NOMO-1 (cell line): Measurements from ENCODE around the gene HNRNPR.
"Not testable (repeated sequence)": the region's sequence is repeated elsewhere in the genome, so short reads cannot be mapped to it uniquely, and the experiment has no call there.

Source experiments
- DNase-seq, 2 experiments: peaks; one replicate each; lab custom pipeline; 2025; ENCODE audit not compliant: unreplicated experiment in 2 of 2; lab: John Stamatoyannopoulos, UW

Gene HNRNPR

DNA sequence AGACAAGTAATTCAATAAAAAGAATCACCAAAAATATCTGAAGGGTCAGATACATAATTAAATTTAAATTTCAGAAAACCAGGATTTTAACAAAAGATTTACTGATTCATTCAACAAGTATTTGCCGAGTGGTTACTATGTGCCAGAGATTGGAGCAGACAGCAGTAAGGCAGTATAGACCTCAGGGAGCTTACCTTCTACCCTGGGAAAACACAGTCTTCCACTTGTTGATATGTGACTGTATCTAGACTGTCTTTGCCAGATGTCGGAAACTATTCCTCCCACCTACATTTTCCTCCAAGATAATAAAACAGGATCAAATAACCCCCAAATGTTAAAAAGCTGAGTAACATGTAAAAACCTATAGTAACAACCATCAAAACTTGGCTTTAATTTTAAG lies 6.2 kb downstream of the HNRNPR start:
- DNase-seq: no peak

- DNase-seq: no peak
Measured at GRCh38 chr1:23331713-23332112, 12.4 kb downstream of the HNRNPR start.

DNA sequence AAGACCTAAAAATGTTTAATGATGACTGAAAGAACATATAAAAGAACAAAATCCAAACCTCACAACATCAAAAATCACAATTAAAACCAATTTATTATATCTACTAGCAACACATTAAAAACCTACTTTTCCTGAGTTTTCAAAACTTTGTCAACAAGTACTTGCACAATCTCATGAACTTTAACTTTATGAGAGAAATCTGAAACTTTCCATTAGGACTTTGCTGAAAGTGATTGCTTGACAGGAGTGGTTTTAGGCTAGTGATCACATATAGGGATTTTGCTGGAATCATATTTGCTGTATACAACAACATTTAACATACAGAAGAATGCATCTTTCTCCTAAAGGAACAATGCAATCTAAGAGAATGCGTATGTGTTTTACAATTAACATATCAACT lies 13.2 kb downstream of the HNRNPR start:
- DNase-seq: no peak

DNA sequence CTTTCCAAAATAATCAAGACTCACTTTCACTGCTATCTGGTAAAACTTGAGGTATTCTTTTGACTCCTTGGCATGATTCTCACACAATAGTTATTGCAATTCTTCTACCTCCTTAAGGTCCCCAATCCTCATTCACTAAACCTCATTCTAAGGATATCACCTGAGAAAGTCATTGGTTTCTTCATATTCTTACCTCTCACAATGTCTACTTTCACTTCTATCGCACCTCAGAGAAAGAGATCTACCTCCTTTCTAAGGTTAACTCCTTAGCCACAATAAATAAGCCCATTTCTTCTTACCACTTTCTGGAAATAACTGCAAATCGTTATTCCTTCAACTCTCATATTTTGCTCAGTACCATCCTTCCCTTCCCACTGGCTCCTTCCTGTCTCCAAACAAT lies 18.7 kb downstream of the HNRNPR start:
- DNase-seq: no peak

DNA sequence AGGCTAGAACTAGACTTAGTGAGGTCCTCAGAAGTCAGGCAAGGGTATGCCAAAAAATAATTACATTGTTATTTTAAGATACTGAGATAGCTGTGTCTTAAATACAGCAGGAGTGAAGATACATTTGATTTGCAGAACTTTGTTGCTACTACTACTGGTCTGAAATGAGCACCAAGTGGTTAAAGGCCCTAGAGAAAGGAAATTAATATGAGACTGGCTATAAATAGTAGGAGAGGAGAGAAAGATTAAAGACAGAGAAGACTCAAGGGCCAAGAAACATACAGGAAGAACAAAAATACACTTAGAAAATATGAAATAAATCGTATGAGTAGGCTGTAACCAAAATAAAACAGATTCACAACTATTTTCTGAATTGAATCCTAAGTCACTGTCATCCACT lies 21.3 kb downstream of the HNRNPR start:
- DNase-seq: no peak

- not testable (repeated sequence) for DNase-seq
Measured at GRCh38 chr1:23310280-23310679, 33.8 kb downstream of the HNRNPR start.

DNA sequence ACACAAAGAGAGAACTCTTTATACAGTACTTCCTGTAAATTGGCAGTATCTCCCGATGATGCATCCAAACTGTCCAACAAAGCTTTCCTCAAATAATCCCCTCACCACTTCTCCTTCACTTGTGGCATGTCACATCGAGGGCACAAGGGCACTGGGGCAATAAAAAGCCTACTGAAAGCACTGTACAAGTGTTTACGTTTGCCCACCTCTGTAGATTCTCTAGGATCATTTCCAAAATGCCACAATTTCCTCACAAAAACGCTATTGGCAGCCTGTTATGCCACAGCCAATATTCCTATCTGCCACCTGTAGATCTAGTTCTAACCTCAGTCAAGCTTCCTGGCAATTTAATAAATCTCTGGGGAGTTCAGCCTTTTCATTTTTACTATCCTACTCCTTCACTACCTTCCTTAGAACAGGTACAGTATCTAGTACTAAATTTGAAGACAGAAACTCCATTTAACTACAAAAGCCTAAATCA lies 39.9 kb downstream of the HNRNPR start:
- DNase-seq: no peak

GRCh38 chr1:23303524-23303923 lies 40.6 kb downstream of the HNRNPR start:
- no peak for DNase-seq

GRCh38 chr1:23296931-23297330 lies 47.2 kb downstream of the HNRNPR start:
- DNase-seq: no peak

DNA sequence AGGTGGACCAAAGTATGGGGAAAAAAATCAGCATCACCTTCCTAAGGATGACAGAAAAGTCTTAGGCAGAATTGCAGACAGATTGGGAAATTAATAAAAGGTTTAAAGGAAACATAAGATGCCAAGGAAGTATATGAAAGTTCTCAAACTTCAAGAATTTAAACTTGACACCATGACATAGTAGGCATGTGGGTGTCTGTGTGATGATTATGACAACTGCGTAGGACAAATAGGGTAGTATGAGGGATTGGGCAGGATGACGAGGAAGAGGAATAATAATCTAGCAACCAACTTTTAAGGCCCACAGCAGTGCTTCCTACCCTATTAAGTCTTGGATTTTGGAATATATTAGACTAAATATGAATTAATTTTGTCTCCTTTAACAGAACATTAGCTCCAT lies 52.4 kb downstream of the HNRNPR start:
- DNase-seq: no peak

DNA sequence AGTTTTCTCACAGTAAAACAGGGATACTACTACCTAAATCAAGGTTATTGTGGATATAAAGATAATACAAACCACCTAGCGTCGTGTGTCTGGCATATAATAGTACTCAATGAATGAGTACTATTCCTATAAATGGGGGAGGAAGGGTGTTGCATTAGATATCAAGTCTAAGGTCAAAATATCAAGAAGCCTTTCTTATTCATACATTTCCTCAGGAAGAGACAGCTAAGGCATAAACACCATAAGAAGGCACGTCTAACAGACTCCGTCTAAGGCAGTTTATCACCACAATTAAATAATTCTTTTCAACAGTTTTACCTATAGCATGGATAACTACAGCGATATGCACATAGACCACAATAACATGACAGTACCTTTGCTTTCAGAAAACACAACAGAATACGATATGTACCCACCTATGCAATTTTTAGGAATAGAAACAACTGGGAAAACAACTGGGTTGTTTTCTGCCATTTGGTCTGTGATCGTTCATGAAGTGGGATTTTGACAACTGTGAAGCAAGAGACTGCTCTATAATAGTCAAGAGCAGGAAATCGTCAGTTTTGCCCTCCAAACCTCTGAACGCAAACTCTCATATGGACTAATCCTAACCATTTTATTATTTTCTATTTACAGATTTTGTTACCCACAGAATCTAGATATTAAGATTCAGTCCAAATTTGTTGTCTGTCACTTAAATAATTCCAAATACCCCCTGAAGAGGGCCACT lies 53.1 kb downstream of the HNRNPR start:
- no peak for DNase-seq

- DNase-seq: no peak
Measured at GRCh38 chr1:23288671-23289070, 55.4 kb downstream of the HNRNPR start.

DNA sequence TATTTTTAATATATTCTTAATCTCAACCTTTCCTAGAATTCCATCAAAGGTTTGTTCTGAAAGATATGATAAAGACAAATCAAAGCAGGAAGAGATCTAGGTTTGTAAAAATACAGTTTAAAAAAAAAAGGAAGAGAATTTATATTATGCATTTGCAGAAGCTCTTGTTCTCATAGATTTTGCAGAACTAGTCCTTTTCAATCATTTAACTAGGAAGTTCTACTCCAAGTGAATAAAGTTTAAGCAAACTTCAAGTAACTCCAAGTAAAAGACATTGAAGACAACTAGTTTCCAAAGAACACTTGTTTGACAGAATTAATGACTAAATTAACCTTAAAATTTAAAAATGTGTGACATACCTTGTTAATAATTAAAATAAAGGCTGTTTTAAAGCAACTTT lies 55.9 kb downstream of the HNRNPR start:
- peak; percentile 25 to 65 for DNase-seq

DNA sequence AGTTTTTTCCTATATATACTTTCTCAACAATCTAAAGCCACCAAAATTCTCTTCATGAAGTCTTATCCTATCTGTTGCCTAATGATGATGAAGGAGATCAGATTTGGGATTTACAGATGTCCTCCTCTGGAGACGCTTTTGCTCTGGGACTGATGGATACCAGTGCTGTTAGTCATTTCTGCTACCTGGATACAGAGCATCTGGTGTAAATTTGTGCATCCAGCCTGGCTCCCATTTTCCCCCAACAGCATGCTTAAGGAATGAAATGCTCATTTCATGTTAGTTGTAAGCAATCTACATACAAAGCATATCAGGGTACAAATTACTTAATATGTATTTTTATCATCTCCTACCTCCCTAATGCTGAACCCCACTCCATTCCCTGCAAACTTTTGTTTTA lies 57.7 kb downstream of the HNRNPR start:
- DNase-seq: no peak

GRCh38 chr1:23283667-23284602 lies 60.1 kb downstream of the HNRNPR start:
- no peak for DNase-seq

DNA sequence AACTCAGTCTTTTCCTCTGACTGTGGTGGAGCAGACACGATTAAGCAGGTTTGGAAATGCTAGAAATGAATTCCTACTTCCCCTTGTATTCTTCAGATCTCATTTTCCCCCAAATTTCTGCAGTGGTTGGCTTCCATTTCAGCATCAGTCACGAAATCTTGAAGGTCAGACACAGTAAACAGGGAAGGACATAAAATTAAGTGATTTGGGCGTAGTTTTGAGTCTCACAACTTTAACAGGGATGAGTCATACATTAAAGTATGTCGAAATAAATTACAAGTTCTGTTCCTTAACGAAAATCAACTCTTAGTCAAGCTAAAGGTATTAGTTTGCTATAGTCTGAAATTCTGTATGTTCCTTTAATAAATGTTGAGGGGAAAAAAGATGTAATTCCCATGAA lies 61.1 kb downstream of the HNRNPR start:
- peak; percentile 79 to 98 for DNase-seq

GRCh38 chr1:23278717-23279116 lies 65.4 kb downstream of the HNRNPR start:
- DNase-seq: no peak

DNA sequence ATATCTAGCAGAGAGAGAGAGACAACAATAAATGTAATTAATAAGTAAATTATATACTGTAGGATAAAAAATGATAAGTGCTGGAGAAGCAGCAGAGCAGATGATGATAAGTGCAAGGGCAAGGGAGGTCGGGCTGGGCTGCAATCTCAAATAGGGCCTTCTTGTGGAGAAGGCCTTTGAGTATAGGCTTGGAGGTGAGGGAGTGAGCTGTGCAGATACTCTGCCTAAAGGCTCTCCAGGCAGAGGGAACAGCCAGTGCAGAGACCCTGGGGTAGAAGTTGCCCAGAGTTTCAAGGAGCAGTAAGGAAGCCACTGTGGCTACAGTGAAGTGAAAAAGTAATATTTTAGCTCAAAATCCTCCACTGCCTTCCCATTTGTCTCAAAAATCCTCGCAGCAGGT lies 67.6 kb downstream of the HNRNPR start:
- DNase-seq: no peak

GRCh38 chr1:23274134-23274505 lies 70.0 kb downstream of the HNRNPR start:
- DNase-seq: no peak

- no peak for DNase-seq
Measured at GRCh38 chr1:23273450-23274133, 70.5 kb downstream of the HNRNPR start.

DNA sequence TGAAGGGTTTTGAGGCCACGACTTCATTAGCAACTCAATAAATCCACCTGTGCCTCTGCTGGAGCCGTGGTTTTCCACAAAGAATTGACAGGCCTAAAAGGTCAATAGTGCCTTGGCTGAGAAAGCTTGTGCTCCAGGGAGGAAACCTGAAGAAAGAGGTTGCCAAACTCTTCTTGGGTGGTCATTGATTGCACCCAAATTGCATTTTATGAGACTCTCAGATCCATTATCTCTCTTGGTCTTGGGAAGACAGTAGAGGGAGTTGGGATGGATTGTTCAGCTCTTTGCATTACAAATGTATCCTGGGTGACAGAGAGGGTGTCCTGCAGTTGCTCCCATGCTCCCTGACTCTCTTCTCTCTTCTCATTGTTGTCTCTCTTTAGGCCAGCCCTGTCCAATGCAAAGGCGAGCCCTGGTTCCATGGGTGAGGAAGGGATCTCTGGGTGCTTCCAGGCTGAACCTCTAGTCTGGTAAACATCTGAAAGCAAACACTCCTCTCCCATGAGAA lies 80.7 kb downstream of the HNRNPR start:
- DNase-seq: no peak
